Chondrocyte (in vitro differentiated cells): ENCODE data around the gene OXGR1. TPM values are rescaled to one million over a fixed set of nuclear protein-coding genes. Genes with fewer than 3 reads are reported as not detected.
"Not testable (repeated sequence)": the region's sequence is repeated elsewhere in the genome, so short reads cannot be mapped to it uniquely, and the experiment has no call there.

Experiments
- DNase-seq: peaks from one replicate; pipeline ENCODE4 v3.0.0; 2021; ENCODE audit warnings: mixed read lengths, low spot score
- H3K27ac Mint-ChIP-seq: one replicate; pipeline ENCODE4 v1.8.0; 2021; ENCODE audit warnings: mild to moderate bottlenecking, moderate library complexity, mixed read lengths; ENCODE audit not compliant: unreplicated experiment
- H3K27me3 Mint-ChIP-seq: 2 replicates; pipeline ENCODE4 v1.8.0; 2021; ENCODE audit warnings: low read depth, mixed read lengths
- H3K36me3 Mint-ChIP-seq: 2 replicates; pipeline ENCODE4 v1.8.0; 2021; ENCODE audit warnings: low read depth, mixed read lengths
- H3K4me1 Mint-ChIP-seq: 2 replicates; pipeline ENCODE4 v1.8.0; 2021; ENCODE audit warnings: low read depth, mild to moderate bottlenecking, mixed read lengths
- H3K4me3 Mint-ChIP-seq: one replicate; pipeline ENCODE4 v1.8.0; 2021; ENCODE audit warnings: mild to moderate bottlenecking, moderate library complexity, mixed read lengths; ENCODE audit not compliant: unreplicated experiment
- H3K9me3 Mint-ChIP-seq: 2 replicates; pipeline ENCODE4 v1.8.0; 2021; ENCODE audit warnings: low read depth, mixed read lengths
- total RNA-seq: library from RNA; stranded (reverse); gene quantifications from 3 replicates; pipeline ENCODE4 v1.2.1, GENCODE V29; 2021
- TF ChIP-seq, protein P1 (sequence below): fragments of 200-600 bp; sonication (generic); IDR thresholded peaks from 2 replicates; pipeline ENCODE4 v1.5.0; 2021; ENCODE audit warnings: antibody characterized with exemption, mild to moderate bottlenecking, moderate library complexity

Gene OXGR1
- total RNA-seq, 1 donor from 2014 or later = not detected

- no peak for DNase-seq
- Mint-ChIP-seq H3K27ac (peak overlapping the region; percentile 5), H3K4me1 (peaks cover 10% of the 10 kb centered on the region), H3K9me3 (no peaks in the 10 kb centered on the region), H3K36me3 (no peaks in the 10 kb centered on the region), H3K4me3 (no peak overlapping the region), H3K27me3 (peaks cover 35% of the 10 kb centered on the region)
- TF ChIP-seq, protein P1, sequence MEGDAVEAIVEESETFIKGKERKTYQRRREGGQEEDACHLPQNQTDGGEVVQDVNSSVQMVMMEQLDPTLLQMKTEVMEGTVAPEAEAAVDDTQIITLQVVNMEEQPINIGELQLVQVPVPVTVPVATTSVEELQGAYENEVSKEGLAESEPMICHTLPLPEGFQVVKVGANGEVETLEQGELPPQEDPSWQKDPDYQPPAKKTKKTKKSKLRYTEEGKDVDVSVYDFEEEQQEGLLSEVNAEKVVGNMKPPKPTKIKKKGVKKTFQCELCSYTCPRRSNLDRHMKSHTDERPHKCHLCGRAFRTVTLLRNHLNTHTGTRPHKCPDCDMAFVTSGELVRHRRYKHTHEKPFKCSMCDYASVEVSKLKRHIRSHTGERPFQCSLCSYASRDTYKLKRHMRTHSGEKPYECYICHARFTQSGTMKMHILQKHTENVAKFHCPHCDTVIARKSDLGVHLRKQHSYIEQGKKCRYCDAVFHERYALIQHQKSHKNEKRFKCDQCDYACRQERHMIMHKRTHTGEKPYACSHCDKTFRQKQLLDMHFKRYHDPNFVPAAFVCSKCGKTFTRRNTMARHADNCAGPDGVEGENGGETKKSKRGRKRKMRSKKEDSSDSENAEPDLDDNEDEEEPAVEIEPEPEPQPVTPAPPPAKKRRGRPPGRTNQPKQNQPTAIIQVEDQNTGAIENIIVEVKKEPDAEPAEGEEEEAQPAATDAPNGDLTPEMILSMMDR = peak; percentile 41
Observed at GRCh38 chr13:96984051-96984508, 10.2 kb downstream of the OXGR1 start.

- peaks cover 2% of the 10 kb centered on the region for H3K9me3 Mint-ChIP-seq
- DNase-seq = no peak
Observed at GRCh38 chr13:96982672-96983071, 11.6 kb downstream of the OXGR1 start.

GRCh38 chr13:96979861-96980260 is 14.4 kb downstream of the OXGR1 start:
- not testable (repeated sequence) for H3K9me3 Mint-ChIP-seq, H3K27ac Mint-ChIP-seq, H3K36me3 Mint-ChIP-seq, DNase-seq, H3K4me3 Mint-ChIP-seq
- Mint-ChIP-seq H3K4me1 (peaks cover 10% of the 10 kb centered on the region), H3K27me3 (peaks cover 47% of the 10 kb centered on the region)

More at GRCh38 chr13:96982672-96983071, 11.6 kb downstream of the OXGR1 start:
- Mint-ChIP-seq H3K36me3 (no peaks in the 10 kb centered on the region), H3K4me3 (no peak overlapping the region), H3K27ac (no peak overlapping the region), H3K27me3 (peaks cover 36% of the 10 kb centered on the region), H3K4me1 (peaks cover 10% of the 10 kb centered on the region)
- TF ChIP-seq, protein P1 = no peak

- Mint-ChIP-seq H3K9me3 (peaks cover 8% of the 10 kb centered on the region), H3K27ac (no peak overlapping the region), H3K36me3 (no peaks in the 10 kb centered on the region), H3K4me3 (no peak overlapping the region), H3K4me1 (no peaks in the 10 kb centered on the region), H3K27me3 (peaks cover 19% of the 10 kb centered on the region)
- TF ChIP-seq, protein P1 = no peak
- no peak for DNase-seq
Observed at GRCh38 chr13:96968027-96968426, 26.2 kb downstream of the OXGR1 start.

DNA sequence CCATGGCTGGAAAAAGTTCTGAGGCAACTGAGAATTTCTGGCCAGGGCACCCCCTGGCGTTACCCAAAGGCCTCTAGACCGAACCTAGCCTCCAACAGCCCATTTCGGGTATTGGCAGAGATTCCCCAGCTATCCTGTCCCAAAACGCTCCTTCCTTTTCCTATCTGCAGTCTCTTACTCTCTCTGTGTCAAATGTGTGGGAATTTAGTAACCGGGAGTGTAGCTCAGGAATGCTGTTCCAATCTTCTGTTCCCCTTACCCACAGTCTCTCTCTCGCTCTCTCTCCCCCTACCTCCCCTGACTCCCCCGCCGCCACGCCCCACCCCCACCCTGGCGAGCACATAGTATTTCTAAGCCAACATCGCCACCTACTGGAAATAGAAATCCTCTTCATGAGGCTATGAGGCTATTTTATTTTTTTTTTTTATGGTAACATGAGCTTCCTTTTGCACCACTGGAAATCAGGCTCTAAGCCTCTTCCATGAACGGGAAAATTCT is 27.0 kb downstream of the OXGR1 start:
- TF ChIP-seq, protein P1 = peak; percentile 71
- peaks cover 8% of the 10 kb centered on the region for H3K9me3 Mint-ChIP-seq
- H3K4me3 Mint-ChIP-seq = no peak overlapping the region
- no peak for DNase-seq
- peaks cover 19% of the 10 kb centered on the region for H3K27me3 Mint-ChIP-seq
- H3K36me3 Mint-ChIP-seq = no peaks in the 10 kb centered on the region
- H3K27ac Mint-ChIP-seq = no peak overlapping the region
- H3K4me1 Mint-ChIP-seq = no peaks in the 10 kb centered on the region
